CD14-positive monocyte (primary cell): ENCODE measurements around the gene RC3H2. TPM values are rescaled to one million over a fixed set of nuclear protein-coding genes. Genes with fewer than 3 reads are reported as not detected.

Source experiments
- DNase-seq, 3 donors: peaks; one replicate each; pipeline ENCODE4 v3.0.0-alpha.2; 2011 to 2022
- H2AFZ ChIP-seq: 2 replicates; pipeline ENCODE4 v1.6.0; 2012; ENCODE audit warnings: mild to moderate bottlenecking, low read depth, low read length, inconsistent platforms; ENCODE audit not compliant: insufficient read depth, poor library complexity, severe bottlenecking
- H3K27ac ChIP-seq, 2 donors: 1 replicate in 1 of 2; 2 replicates in 1 of 2; pipeline ENCODE4 v1.5.1; 2012 to 2013; ENCODE audit warnings: low read length in 2 of 2, control low read depth in 1 of 2, inconsistent platforms in 1 of 2, low read depth in 1 of 2, mild to moderate bottlenecking in 1 of 2
- H3K27me3 ChIP-seq, 2 donors: one replicate each; pipeline versions ENCODE4 v1.6.0 to v1.6.1; 2011 to 2013; ENCODE audit warnings: low read length in 2 of 2; ENCODE audit not compliant: control insufficient read depth in 2 of 2, insufficient read depth in 2 of 2
- H3K36me3 ChIP-seq, 2 donors: replicated peaks in 1 of 2; 1 replicate in 1 of 2; 2 replicates in 1 of 2; pipeline versions ENCODE4 v1.5.1 to v1.6.1; 2012 to 2013; ENCODE audit warnings: low read length in 2 of 2, control low read depth in 1 of 2, inconsistent platforms in 1 of 2, mild to moderate bottlenecking in 1 of 2; ENCODE audit not compliant: insufficient read depth in 2 of 2, control insufficient read depth in 1 of 2
- H3K4me1 ChIP-seq, 2 donors: 1 replicate in 1 of 2; 2 replicates in 1 of 2; pipeline versions ENCODE4 v1.5.1 to v1.6.1; 2012 to 2013; ENCODE audit warnings: low read length in 2 of 2, control low read depth in 1 of 2, inconsistent platforms in 1 of 2, mild to moderate bottlenecking in 1 of 2, moderate library complexity in 1 of 2; ENCODE audit not compliant: insufficient read depth in 2 of 2, control insufficient read depth in 1 of 2
- H3K4me2 ChIP-seq: replicated peaks from 2 replicates; pipeline ENCODE3; 2012; ENCODE audit warnings: low read length, moderate library complexity, mild to moderate bottlenecking; ENCODE audit not compliant: poor library complexity, severe bottlenecking; ENCODE audit errors: extremely low read depth
- H3K4me3 ChIP-seq, 3 experiments: fragments of 200-600 bp in 1 of 3; sonication (generic) in 1 of 3; replicated peaks in 1 of 3; 1 replicate in 2 of 3; 2 replicates in 1 of 3; pipeline ENCODE4 v1.5.1; 2011 to 2013; ENCODE audit warnings: low read length in 3 of 3, mild to moderate bottlenecking in 3 of 3, control low read depth in 2 of 3, low read depth in 2 of 3, inconsistent platforms in 1 of 3, moderate library complexity in 1 of 3
- H3K79me2 ChIP-seq: 2 replicates; pipeline ENCODE4 v1.6.0; 2012; ENCODE audit warnings: mild to moderate bottlenecking, control low read depth, inconsistent platforms, low read length, moderate library complexity; ENCODE audit not compliant: insufficient read depth
- H3K9ac ChIP-seq: 2 replicates; pipeline ENCODE4 v1.6.0; 2017; ENCODE audit warnings: low read length, mild to moderate bottlenecking; ENCODE audit not compliant: insufficient read depth, poor library complexity, severe bottlenecking
- H3K9me3 ChIP-seq, 2 donors: replicated peaks in 1 of 2; 1 replicate in 1 of 2; 2 replicates in 1 of 2; pipeline versions ENCODE4 v1.5.1 to v1.6.1; 2012 to 2013; ENCODE audit warnings: low read length in 2 of 2, control low read depth in 1 of 2; ENCODE audit not compliant: control insufficient read depth in 1 of 2, insufficient read depth in 1 of 2
- H4K20me1 ChIP-seq: 2 replicates; pipeline ENCODE4 v1.6.0; 2012; ENCODE audit warnings: mild to moderate bottlenecking, low read length, control low read depth, moderate library complexity; ENCODE audit not compliant: insufficient read depth
- H3K27ac Mint-ChIP-seq, 7 donors: one replicate each; pipeline ENCODE4 v1.8.0; 2020; ENCODE audit warnings: mild to moderate bottlenecking in 7 of 7, mixed read lengths in 7 of 7, moderate library complexity in 6 of 7, inconsistent platforms in 2 of 7
- H3K27me3 Mint-ChIP-seq, 3 donors: one replicate each; pipeline ENCODE4 v1.8.0; 2021 to 2022; ENCODE audit warnings: low read depth in 3 of 3, mild to moderate bottlenecking in 3 of 3, mixed read lengths in 3 of 3, moderate library complexity in 3 of 3, inconsistent platforms in 1 of 3
- H3K36me3 Mint-ChIP-seq, 2 donors: one replicate each; pipeline ENCODE4 v1.8.0; 2020; ENCODE audit warnings: mixed read lengths in 2 of 2, inconsistent platforms in 1 of 2, mild to moderate bottlenecking in 1 of 2
- H3K4me1 Mint-ChIP-seq: one replicate; pipeline ENCODE4 v1.8.0; 2020; ENCODE audit warnings: mild to moderate bottlenecking, mixed read lengths
- H3K4me3 Mint-ChIP-seq, 2 donors: one replicate each; pipeline ENCODE4 v1.8.0; 2020; ENCODE audit warnings: mild to moderate bottlenecking in 2 of 2, mixed read lengths in 2 of 2, moderate library complexity in 1 of 2
- H3K9me3 Mint-ChIP-seq, 7 donors: one replicate each; pipeline ENCODE4 v1.8.0; 2020 to 2022; ENCODE audit warnings: mixed read lengths in 7 of 7, mild to moderate bottlenecking in 6 of 7, moderate library complexity in 6 of 7, inconsistent platforms in 2 of 7
- WGBS: methylation state at CpG from one replicate; pipeline ENCODE4 v1.1.5; 2013; ENCODE audit warnings: missing lambda C conversion rate; ENCODE audit not compliant: insufficient coverage; 5-methylcytosine and 5-hydroxymethylcytosine counted together
- intact Hi-C, 2 donors: fragments of 100-400 bp; cut with micrococcal nuclease; formaldehyde crosslinking; loops; one replicate each; pipeline versions ENCODE4 v1.15.0 to v1.15.1; 2023
- polyA plus RNA-seq, 3 donors: library from polyadenylated mRNA; depleted of rRNA in 1 of 3; unstranded in 2 of 3; stranded (reverse) in 1 of 3; fragments of 300-500 nt in 2 of 3; fragments of >200 nt in 1 of 3; fragmentation: Illumina TruSeq in 2 of 3; gene quantifications; 1 replicate in 2 of 3; 2 replicates in 1 of 3; pipeline ENCODE4 v1.2.3, GENCODE V29; 2012 to 2021
- TF ChIP-seq, protein P1 (sequence below): fragments of 200-600 bp; IDR thresholded peaks from one replicate; pipeline ENCODE4 v1.8.0; 2022; ENCODE audit warnings: antibody characterized with exemption, mild to moderate bottlenecking

The RC3H2 gene
- polyA plus RNA-seq, 3 donors, result 11.3 to 24.6 (median 11.8) TPM

DNA sequence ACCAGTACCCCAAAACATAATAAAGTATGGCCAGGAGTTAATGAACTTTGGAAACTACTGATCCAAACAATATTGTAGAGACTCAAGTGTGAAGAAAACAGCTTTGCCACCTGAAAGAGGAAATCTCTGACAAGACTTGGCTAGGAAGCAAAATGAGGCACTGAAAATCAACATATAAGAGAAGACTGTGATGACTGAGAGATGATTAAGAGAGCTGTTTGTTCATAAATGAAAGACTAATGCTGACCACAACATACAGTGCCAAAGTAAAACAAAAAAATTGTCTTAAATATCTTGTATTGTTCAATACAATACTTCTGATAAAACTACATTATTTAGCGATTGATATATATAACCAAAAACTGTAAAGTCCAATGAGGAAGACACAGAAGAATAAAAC, 7.2 kb downstream of the RC3H2 start:
- Histone ChIP-seq H3K36me3 (peaks cover 31 to 53% of the 10 kb centered on the region in 2 donors), H3K4me3 (no peak overlapping the region), H3K9me3 (no peaks in the 10 kb centered on the region), H4K20me1 (peaks cover 40% of the 10 kb centered on the region), H3K9ac (no peak overlapping the region), H2AFZ (no peak overlapping the region), H3K79me2 (peaks cover 89% of the 10 kb centered on the region), H3K4me2 (no peak overlapping the region), H3K27ac (no peak overlapping the region), H3K27me3 (no peaks in the 10 kb centered on the region), H3K4me1 (peaks cover 11 to 14% of the 10 kb centered on the region in 2 donors)
- H3K4me1 Mint-ChIP-seq, result peaks cover 6% of the 10 kb centered on the region
- no peak for DNase-seq
- intact Hi-C loops, result no loop called here
- H3K36me3 Mint-ChIP-seq, result peaks cover 31 to 46% of the 10 kb centered on the region in 2 donors
- H3K27ac Mint-ChIP-seq, result peak overlapping the region in 2 of 7 donors; percentile 0 to 19
- no peaks in the 10 kb centered on the region for H3K27me3 Mint-ChIP-seq
- no CpG with 5 or more reads among the region's 1 CpG for WGBS
- TF ChIP-seq, protein P1, sequence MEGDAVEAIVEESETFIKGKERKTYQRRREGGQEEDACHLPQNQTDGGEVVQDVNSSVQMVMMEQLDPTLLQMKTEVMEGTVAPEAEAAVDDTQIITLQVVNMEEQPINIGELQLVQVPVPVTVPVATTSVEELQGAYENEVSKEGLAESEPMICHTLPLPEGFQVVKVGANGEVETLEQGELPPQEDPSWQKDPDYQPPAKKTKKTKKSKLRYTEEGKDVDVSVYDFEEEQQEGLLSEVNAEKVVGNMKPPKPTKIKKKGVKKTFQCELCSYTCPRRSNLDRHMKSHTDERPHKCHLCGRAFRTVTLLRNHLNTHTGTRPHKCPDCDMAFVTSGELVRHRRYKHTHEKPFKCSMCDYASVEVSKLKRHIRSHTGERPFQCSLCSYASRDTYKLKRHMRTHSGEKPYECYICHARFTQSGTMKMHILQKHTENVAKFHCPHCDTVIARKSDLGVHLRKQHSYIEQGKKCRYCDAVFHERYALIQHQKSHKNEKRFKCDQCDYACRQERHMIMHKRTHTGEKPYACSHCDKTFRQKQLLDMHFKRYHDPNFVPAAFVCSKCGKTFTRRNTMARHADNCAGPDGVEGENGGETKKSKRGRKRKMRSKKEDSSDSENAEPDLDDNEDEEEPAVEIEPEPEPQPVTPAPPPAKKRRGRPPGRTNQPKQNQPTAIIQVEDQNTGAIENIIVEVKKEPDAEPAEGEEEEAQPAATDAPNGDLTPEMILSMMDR, result no peak
- H3K4me3 Mint-ChIP-seq, result no peak overlapping the region
- H3K9me3 Mint-ChIP-seq, result peaks cover 0 to 2% (median 0%) of the 10 kb centered on the region in 7 donors

DNA sequence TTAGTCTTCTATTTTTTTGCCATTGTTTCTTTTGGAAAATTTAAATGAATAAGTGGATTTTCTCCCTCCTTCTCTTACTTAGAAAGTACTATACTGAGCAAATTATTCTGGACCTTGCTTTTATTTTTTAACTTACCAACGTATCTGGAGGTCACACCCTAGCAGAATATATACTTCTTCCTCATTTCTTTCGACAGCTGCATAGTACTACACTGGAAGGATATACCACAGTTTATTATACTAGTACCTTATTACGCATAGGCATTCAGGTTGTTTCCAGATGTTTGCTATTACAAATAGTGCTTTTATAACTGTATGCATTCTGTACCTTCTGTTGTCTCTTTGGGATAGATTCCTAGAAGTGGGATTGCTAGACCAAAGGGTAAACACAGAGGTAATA, 16.7 kb downstream of the RC3H2 start:
- Mint-ChIP-seq H3K4me3 (no peak overlapping the region), H3K9me3 (peaks cover 0 to 2% (median 0%) of the 10 kb centered on the region in 7 donors), H3K36me3 (peaks cover 55 to 91% of the 10 kb centered on the region in 2 donors), H3K27ac (no peak overlapping the region), H3K27me3 (peaks cover 0 to 1% (median 1%) of the 10 kb centered on the region in 3 donors), H3K4me1 (no peaks in the 10 kb centered on the region)
- WGBS, result no CpG with 5 or more reads among the region's 3 CpGs
- Histone ChIP-seq H3K4me1 (no peaks in the 10 kb centered on the region), H3K36me3 (peaks cover 78 to 96% of the 10 kb centered on the region in 2 donors), H3K4me3 (no peak overlapping the region), H2AFZ (no peak overlapping the region), H3K9ac (no peak overlapping the region), H3K27ac (no peak overlapping the region), H3K27me3 (no peaks in the 10 kb centered on the region), H3K79me2 (no peaks in the 10 kb centered on the region), H4K20me1 (peaks cover 15% of the 10 kb centered on the region), H3K4me2 (no peak overlapping the region), H3K9me3 (no peaks in the 10 kb centered on the region)
- no peak for DNase-seq
- TF ChIP-seq, protein P1, result no peak
- intact Hi-C loops, result no loop called here
